Midbrain (tissue), 1 donor: ENCODE results near the gene AXIN2.
A peak's percentile ranks its signal among the peaks of the same experiment; 100 is the strongest.

Experiments used
- DNase-seq: peaks from one replicate; lab custom pipeline; 2025; lab: John Stamatoyannopoulos, UW

AXIN2 gene

GRCh38 chr17:65583921-65584603 lies 22.6 kb upstream of the AXIN2 start:
- peak; percentile 48 for DNase-seq

GRCh38 chr17:65576939-65577338 lies 15.5 kb upstream of the AXIN2 start:
- no peak for DNase-seq

- no peak for DNase-seq
Measured at GRCh38 chr17:65573282-65573602, 11.8 kb upstream of the AXIN2 start.

- no peak for DNase-seq
Measured at GRCh38 chr17:65572581-65573281, 11.3 kb upstream of the AXIN2 start.

- DNase-seq = no peak
Measured at GRCh38 chr17:65572186-65572580, 10.7 kb upstream of the AXIN2 start.

- no peak for DNase-seq
Measured at GRCh38 chr17:65568918-65569317, 7.5 kb upstream of the AXIN2 start.

GRCh38 chr17:65567566-65567965 lies 6.1 kb upstream of the AXIN2 start:
- DNase-seq = no peak

- DNase-seq = no peak
Measured at GRCh38 chr17:65565559-65565958, 4.1 kb upstream of the AXIN2 start.

GRCh38 chr17:65564793-65565192 lies 3.3 kb upstream of the AXIN2 start:
- DNase-seq = peak; percentile 36

- DNase-seq = no peak
Measured at GRCh38 chr17:65562206-65562531, 721 bp upstream of the AXIN2 start.

GRCh38 chr17:65560628-65561451 lies 608 bp downstream of the AXIN2 start:
- DNase-seq = peak; percentile 78

- DNase-seq = peak; percentile 32
Measured at GRCh38 chr17:65559804-65560627, 1.4 kb downstream of the AXIN2 start.

GRCh38 chr17:65559461-65559803 lies 2.0 kb downstream of the AXIN2 start:
- DNase-seq = no peak

- DNase-seq = no peak
Measured at GRCh38 chr17:65558683-65559460, 2.6 kb downstream of the AXIN2 start.

- DNase-seq = no peak
Measured at GRCh38 chr17:65558311-65558682, 3.2 kb downstream of the AXIN2 start.

GRCh38 chr17:65557349-65558310 lies 3.8 kb downstream of the AXIN2 start:
- no peak for DNase-seq

- DNase-seq = no peak
Measured at GRCh38 chr17:65556910-65557348, 4.5 kb downstream of the AXIN2 start.

GRCh38 chr17:65556014-65556909 lies 5.2 kb downstream of the AXIN2 start:
- peak; percentile 81 for DNase-seq

- DNase-seq = no peak
Measured at GRCh38 chr17:65554553-65555223, 6.8 kb downstream of the AXIN2 start.
